ENCODE results near the gene VPS37C.

Gene VPS37C

DNA sequence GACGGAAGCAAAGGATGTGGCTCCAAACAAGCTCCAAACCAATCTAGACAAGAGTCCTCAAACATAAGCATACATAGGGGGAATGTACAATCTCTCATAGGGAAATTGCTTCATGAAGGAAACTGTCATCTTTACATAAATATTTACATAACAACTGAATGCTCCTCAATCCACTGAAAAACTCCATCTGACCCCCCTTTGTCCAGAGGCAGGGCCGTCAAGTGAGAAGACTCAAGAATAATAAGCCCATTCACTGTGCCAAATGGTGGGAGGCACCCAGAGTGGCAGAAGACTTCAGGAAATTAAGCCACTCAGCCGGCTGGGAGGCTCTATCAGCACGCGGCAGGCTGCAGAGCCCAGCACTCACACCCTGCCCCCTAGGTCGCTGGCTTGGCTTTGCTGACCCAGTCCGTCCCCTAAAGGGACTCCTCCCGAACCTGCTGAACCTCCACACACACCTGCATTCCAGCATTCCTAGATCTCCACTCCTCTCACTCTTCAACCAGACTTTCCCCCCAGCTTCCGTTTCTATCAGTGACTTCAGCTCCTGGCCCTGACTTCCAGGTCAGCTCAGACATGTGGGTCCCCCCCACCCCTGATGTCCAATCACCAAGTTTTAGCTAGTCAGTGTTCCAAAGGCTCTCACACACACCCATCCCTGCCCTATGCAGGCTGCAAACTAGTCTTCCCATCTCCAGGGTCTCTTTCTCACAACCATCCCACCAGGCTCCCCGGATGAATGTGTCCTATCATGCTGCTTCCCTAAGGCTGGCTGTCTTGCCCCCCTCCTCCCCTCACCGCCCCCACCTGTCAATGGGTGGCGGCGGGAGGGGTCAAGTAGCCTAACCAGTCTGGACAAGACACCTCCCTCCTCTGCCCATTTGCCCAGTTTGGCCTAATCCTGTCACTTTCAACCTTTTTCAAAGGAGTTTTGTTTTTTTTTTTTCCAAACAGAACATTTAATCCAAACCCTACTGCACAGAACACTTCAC, 11.3 kb downstream of the VPS37C start:
- H3K4me1 ChIP-seq (ENCODE audit: low read length) = no peaks in the 10 kb centered on the region
- no peaks in the 10 kb centered on the region for H3K27me3 ChIP-seq (replicated peaks; ENCODE audit: insufficient read depth, low read length)
- H2AFZ ChIP-seq (ENCODE audit: low read length) = no peak overlapping the region
- no peaks in the 10 kb centered on the region for H3K36me3 ChIP-seq (replicated peaks; ENCODE audit: insufficient read depth, low read length)
- peaks cover 89% of the 10 kb centered on the region for H3K79me2 ChIP-seq (ENCODE audit: low read length)
- no peak overlapping the region for H3K9ac ChIP-seq (ENCODE audit: low read length)
- no peak overlapping the region for H3K27ac ChIP-seq (ENCODE audit: low read length)
- H3K4me3 ChIP-seq (ENCODE audit: low read length) = no peak overlapping the region
- H3F3A ChIP-seq (ENCODE audit: insufficient read depth, low read length) = no peaks in the 10 kb centered on the region
- no peak for DNase-seq
- no peaks in the 10 kb centered on the region for H3K9me2 ChIP-seq (replicated peaks; ENCODE audit: insufficient read depth, low read length)
- TF ChIP-seq, protein P1, sequence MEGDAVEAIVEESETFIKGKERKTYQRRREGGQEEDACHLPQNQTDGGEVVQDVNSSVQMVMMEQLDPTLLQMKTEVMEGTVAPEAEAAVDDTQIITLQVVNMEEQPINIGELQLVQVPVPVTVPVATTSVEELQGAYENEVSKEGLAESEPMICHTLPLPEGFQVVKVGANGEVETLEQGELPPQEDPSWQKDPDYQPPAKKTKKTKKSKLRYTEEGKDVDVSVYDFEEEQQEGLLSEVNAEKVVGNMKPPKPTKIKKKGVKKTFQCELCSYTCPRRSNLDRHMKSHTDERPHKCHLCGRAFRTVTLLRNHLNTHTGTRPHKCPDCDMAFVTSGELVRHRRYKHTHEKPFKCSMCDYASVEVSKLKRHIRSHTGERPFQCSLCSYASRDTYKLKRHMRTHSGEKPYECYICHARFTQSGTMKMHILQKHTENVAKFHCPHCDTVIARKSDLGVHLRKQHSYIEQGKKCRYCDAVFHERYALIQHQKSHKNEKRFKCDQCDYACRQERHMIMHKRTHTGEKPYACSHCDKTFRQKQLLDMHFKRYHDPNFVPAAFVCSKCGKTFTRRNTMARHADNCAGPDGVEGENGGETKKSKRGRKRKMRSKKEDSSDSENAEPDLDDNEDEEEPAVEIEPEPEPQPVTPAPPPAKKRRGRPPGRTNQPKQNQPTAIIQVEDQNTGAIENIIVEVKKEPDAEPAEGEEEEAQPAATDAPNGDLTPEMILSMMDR (IDR thresholded peaks at IDR 0.05; ENCODE audit: low read length) = no peak
- TF ChIP-seq EZH2 (optimal IDR thresholded peaks at IDR 0.05; ENCODE audit: low read depth, low read length) (no peak), EZH2phosphoT487 (IDR thresholded peaks at IDR 0.05; ENCODE audit: low read length) (no peak)
- no peaks in the 10 kb centered on the region for H3K9me3 ChIP-seq (replicated peaks; ENCODE audit: insufficient read depth, low read length)
- no peaks in the 10 kb centered on the region for H4K20me1 ChIP-seq (ENCODE audit: insufficient read depth, low read length)
- H3K4me2 ChIP-seq (ENCODE audit: low read depth, low read length) = no peak overlapping the region

DNA sequence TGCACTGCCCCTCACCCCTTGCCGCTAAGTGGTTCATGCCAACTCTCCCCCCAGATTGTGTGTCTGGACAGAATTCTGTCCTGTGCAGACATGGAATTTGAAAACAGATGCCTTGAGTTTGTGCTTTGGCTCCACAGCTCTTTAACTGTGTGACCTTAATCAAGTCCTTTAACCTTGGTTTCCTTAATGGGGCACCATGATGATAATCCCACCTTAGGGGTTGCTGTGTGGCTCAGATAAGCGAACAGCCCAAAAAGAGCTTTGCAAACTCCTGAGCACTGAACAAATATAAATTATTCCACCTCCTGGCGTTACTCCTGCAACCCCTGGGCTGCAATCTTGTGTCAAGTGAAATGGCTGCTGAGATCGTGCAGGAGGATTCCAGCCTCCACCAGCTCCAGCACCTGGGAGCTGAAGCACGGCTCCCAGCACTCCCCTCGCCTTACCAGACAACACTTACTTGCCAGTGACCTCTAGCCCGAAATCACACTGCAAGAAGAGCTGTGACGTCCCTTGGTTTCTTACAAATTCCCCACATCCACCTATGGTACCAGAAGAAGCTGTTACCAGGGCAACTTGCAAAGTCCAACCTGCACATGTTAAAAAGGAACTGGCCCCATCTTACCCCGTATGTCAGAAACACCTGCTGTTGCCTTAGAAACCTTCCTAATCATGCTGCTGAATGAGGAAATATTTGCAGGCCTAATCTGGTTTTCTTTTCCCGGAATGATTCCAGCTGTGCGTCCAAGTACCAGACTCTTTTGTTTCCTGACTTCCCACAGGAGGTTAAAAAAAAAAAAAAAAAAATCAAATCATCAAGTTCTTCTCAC, 13.2 kb downstream of the VPS37C start:
- no peak for TF ChIP-seq EZH2 (optimal IDR thresholded peaks at IDR 0.05; ENCODE audit: low read depth, low read length)
- TF ChIP-seq, protein P1 (IDR thresholded peaks at IDR 0.05; ENCODE audit: low read length) = no peak
- no peak for TF ChIP-seq EZH2phosphoT487 (IDR thresholded peaks at IDR 0.05; ENCODE audit: low read length)
- Histone ChIP-seq H3K9me3 (replicated peaks; ENCODE audit: insufficient read depth, low read length) (no peaks in the 10 kb centered on the region), H3K4me2 (ENCODE audit: low read depth, low read length) (no peak overlapping the region), H3K9ac (ENCODE audit: low read length) (no peak overlapping the region), H3F3A (ENCODE audit: insufficient read depth, low read length) (no peaks in the 10 kb centered on the region), H4K20me1 (ENCODE audit: insufficient read depth, low read length) (no peaks in the 10 kb centered on the region), H3K79me2 (ENCODE audit: low read length) (peaks cover 76% of the 10 kb centered on the region), H2AFZ (ENCODE audit: low read length) (no peak overlapping the region), H3K9me2 (replicated peaks; ENCODE audit: insufficient read depth, low read length) (no peaks in the 10 kb centered on the region), H3K27me3 (replicated peaks; ENCODE audit: insufficient read depth, low read length) (no peaks in the 10 kb centered on the region), H3K4me1 (ENCODE audit: low read length) (peaks cover 1% of the 10 kb centered on the region; the same call in 1 of the 2 replicates), H3K36me3 (replicated peaks; ENCODE audit: insufficient read depth, low read length) (no peaks in the 10 kb centered on the region), H3K4me3 (ENCODE audit: low read length) (no peak overlapping the region), H3K27ac (ENCODE audit: low read length) (no peak overlapping the region)
- no peak for DNase-seq

DNA sequence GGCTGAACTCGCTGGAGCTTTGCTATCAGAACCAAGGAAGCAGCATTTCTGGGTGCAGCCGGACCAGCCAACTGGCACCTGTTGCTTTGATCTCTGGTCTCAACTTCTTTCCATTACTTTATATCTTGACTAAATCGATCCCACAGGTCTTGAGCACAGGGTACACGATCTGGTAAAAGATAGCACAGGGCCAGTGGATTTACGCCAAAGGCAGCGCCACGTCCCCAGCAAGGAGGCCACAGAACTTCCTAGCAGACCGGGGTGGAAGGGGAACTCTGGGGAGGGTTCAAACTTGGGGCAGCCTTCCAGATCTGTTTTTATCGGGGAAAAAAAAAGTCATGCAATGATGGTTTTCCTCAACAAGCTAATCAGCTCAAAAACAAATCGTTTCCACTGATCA, 14.0 kb downstream of the VPS37C start:
- no peaks in the 10 kb centered on the region for H3K9me2 ChIP-seq (replicated peaks; ENCODE audit: insufficient read depth, low read length)
- H4K20me1 ChIP-seq (ENCODE audit: insufficient read depth, low read length) = no peaks in the 10 kb centered on the region
- H3K9ac ChIP-seq (ENCODE audit: low read length) = no peak overlapping the region
- no peak for TF ChIP-seq EZH2phosphoT487 (IDR thresholded peaks at IDR 0.05; ENCODE audit: low read length)
- TF ChIP-seq, protein P1 (IDR thresholded peaks at IDR 0.05; ENCODE audit: low read length) = no peak
- TF ChIP-seq EZH2 (optimal IDR thresholded peaks at IDR 0.05; ENCODE audit: low read depth, low read length) = no peak
- peaks cover 6% of the 10 kb centered on the region for H3K4me1 ChIP-seq (ENCODE audit: low read length)
- no peak overlapping the region for H3K4me2 ChIP-seq (ENCODE audit: low read depth, low read length)
- H3K4me3 ChIP-seq (ENCODE audit: low read length) = no peak overlapping the region
- H3K9me3 ChIP-seq (replicated peaks; ENCODE audit: insufficient read depth, low read length) = no peaks in the 10 kb centered on the region
- H2AFZ ChIP-seq (ENCODE audit: low read length) = no peak overlapping the region
- H3K79me2 ChIP-seq (ENCODE audit: low read length) = peaks cover 72% of the 10 kb centered on the region
- H3K36me3 ChIP-seq (replicated peaks; ENCODE audit: insufficient read depth, low read length) = no peaks in the 10 kb centered on the region
- DNase-seq = no peak
- H3K27me3 ChIP-seq (replicated peaks; ENCODE audit: insufficient read depth, low read length) = no peaks in the 10 kb centered on the region
- H3F3A ChIP-seq (ENCODE audit: insufficient read depth, low read length) = peaks cover 3% of the 10 kb centered on the region
- no peak overlapping the region for H3K27ac ChIP-seq (ENCODE audit: low read length)
